ENCODE data around the gene TTLL7. TPM values are rescaled to one million over a fixed set of nuclear protein-coding genes. Genes with fewer than 3 reads are reported as not detected.

TTLL7 gene
- polyA plus RNA-seq, 1 donor from 2014 or later = 88.1 TPM

DNA sequence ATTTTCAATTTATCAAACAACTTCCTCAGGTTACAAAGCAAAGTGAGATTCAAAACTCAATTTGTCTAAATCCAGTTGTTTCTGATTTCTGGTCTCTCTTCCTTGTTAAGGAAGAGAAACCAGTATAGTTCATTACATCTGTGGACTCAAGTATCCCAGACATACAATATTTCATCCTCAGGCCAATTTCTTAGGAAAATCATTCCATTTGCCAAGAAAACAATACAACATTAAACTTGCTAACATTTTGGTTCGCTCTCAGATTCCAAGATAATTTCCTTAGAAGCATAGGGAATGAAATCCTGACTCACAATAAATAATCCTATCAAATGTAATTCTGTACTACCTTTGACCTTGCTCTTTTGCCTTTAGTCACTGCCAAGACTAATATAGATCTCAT lies 11.2 kb upstream of the TTLL7 start:
- no peaks in the 10 kb centered on the region for H3K9me3 ChIP-seq (ENCODE audit: low read length)
- no peaks in the 10 kb centered on the region for H3K79me2 ChIP-seq (replicated peaks; ENCODE audit: insufficient read depth, low read length)
- no peaks in the 10 kb centered on the region for H3K9me2 ChIP-seq (ENCODE audit: insufficient read depth, low read length)
- no peak overlapping the region for H3K27ac ChIP-seq (ENCODE audit: low read length)
- H2AFZ ChIP-seq (ENCODE audit: low read depth, low read length) = no peak overlapping the region
- H3K4me3 ChIP-seq (ENCODE audit: low read length) = no peak overlapping the region
- H3K27me3 ChIP-seq (ENCODE audit: insufficient read depth, low read depth, low read length) = no peaks in the 10 kb centered on the region
- H3K9ac ChIP-seq (ENCODE audit: low read length) = no peak overlapping the region
- TF ChIP-seq, protein P1, sequence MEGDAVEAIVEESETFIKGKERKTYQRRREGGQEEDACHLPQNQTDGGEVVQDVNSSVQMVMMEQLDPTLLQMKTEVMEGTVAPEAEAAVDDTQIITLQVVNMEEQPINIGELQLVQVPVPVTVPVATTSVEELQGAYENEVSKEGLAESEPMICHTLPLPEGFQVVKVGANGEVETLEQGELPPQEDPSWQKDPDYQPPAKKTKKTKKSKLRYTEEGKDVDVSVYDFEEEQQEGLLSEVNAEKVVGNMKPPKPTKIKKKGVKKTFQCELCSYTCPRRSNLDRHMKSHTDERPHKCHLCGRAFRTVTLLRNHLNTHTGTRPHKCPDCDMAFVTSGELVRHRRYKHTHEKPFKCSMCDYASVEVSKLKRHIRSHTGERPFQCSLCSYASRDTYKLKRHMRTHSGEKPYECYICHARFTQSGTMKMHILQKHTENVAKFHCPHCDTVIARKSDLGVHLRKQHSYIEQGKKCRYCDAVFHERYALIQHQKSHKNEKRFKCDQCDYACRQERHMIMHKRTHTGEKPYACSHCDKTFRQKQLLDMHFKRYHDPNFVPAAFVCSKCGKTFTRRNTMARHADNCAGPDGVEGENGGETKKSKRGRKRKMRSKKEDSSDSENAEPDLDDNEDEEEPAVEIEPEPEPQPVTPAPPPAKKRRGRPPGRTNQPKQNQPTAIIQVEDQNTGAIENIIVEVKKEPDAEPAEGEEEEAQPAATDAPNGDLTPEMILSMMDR (IDR thresholded peaks at IDR 0.05; ENCODE audit: poor library complexity, severe bottlenecking) = no peak
- no peak for TF ChIP-seq POLR2AphosphoS5 (IDR thresholded peaks at IDR 0.05)
- no peak for TF ChIP-seq RAD21 (conservative IDR thresholded peaks at IDR 0.05)
- no peaks in the 10 kb centered on the region for H3F3A ChIP-seq (ENCODE audit: insufficient read depth, low read length, poor library complexity, severe bottlenecking)
- no peaks in the 10 kb centered on the region for H3K36me3 ChIP-seq (ENCODE audit: insufficient read depth, low read length)
- H4K20me1 ChIP-seq (ENCODE audit: insufficient read depth) = no peaks in the 10 kb centered on the region
- H3K4me2 ChIP-seq (ENCODE audit: low read length) = no peak overlapping the region

DNA sequence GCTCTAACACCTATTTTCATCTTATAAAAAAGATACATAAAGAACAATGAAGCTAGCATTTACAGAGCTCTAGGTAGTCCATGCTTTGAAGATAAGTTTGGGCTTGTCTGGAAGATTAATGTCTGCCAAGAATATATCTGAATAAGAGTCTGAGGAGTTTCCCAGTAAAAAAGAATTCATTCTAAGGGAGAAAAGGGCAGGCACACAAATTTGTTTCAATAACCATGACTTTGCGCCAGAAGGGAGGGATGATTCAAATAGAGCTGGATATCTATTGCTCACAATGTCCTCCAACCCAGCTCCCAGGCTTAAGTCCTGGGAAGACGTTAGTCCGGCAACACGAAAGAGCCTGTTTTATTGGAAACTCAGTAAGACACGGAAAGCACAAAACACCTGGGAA lies 9.7 kb upstream of the TTLL7 start:
- H4K20me1 ChIP-seq (ENCODE audit: insufficient read depth) = no peaks in the 10 kb centered on the region
- no peaks in the 10 kb centered on the region for H3K36me3 ChIP-seq (ENCODE audit: insufficient read depth, low read length)
- H3K79me2 ChIP-seq (replicated peaks; ENCODE audit: insufficient read depth, low read length) = no peaks in the 10 kb centered on the region
- no peaks in the 10 kb centered on the region for H3K27me3 ChIP-seq (ENCODE audit: insufficient read depth, low read depth, low read length)
- no peak overlapping the region for H2AFZ ChIP-seq (ENCODE audit: low read depth, low read length)
- H3F3A ChIP-seq (ENCODE audit: insufficient read depth, low read length, poor library complexity, severe bottlenecking) = no peaks in the 10 kb centered on the region
- no peak overlapping the region for H3K9ac ChIP-seq (ENCODE audit: low read length)
- no peaks in the 10 kb centered on the region for H3K9me3 ChIP-seq (ENCODE audit: low read length)
- no peaks in the 10 kb centered on the region for H3K9me2 ChIP-seq (ENCODE audit: insufficient read depth, low read length)
- H3K4me2 ChIP-seq (ENCODE audit: low read length) = no peak overlapping the region
- H3K27ac ChIP-seq (ENCODE audit: low read length) = no peak overlapping the region
- TF ChIP-seq SMC3 (conservative IDR thresholded peaks at IDR 0.05; ENCODE audit: poor library complexity) = no peak
- no peak for TF ChIP-seq RAD21 (conservative IDR thresholded peaks at IDR 0.05)
- TF ChIP-seq TAF1 (IDR thresholded peaks at IDR 0.05; ENCODE audit: low read depth) = no peak
- no peak for TF ChIP-seq POLR2AphosphoS5 (IDR thresholded peaks at IDR 0.05)
- no peak for TF ChIP-seq EP300 (conservative IDR thresholded peaks at IDR 0.05; ENCODE audit: poor library complexity, severe bottlenecking)
- TF ChIP-seq, protein P2, sequence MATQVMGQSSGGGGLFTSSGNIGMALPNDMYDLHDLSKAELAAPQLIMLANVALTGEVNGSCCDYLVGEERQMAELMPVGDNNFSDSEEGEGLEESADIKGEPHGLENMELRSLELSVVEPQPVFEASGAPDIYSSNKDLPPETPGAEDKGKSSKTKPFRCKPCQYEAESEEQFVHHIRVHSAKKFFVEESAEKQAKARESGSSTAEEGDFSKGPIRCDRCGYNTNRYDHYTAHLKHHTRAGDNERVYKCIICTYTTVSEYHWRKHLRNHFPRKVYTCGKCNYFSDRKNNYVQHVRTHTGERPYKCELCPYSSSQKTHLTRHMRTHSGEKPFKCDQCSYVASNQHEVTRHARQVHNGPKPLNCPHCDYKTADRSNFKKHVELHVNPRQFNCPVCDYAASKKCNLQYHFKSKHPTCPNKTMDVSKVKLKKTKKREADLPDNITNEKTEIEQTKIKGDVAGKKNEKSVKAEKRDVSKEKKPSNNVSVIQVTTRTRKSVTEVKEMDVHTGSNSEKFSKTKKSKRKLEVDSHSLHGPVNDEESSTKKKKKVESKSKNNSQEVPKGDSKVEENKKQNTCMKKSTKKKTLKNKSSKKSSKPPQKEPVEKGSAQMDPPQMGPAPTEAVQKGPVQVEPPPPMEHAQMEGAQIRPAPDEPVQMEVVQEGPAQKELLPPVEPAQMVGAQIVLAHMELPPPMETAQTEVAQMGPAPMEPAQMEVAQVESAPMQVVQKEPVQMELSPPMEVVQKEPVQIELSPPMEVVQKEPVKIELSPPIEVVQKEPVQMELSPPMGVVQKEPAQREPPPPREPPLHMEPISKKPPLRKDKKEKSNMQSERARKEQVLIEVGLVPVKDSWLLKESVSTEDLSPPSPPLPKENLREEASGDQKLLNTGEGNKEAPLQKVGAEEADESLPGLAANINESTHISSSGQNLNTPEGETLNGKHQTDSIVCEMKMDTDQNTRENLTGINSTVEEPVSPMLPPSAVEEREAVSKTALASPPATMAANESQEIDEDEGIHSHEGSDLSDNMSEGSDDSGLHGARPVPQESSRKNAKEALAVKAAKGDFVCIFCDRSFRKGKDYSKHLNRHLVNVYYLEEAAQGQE (IDR thresholded peaks at IDR 0.05; ENCODE audit: borderline replicate concordance) = no peak
- no peak for TF ChIP-seq MXI1 (conservative IDR thresholded peaks at IDR 0.05; ENCODE audit: poor library complexity, severe bottlenecking)
- TF ChIP-seq, protein P1 (IDR thresholded peaks at IDR 0.05; ENCODE audit: poor library complexity, severe bottlenecking) = no peak
- no peak for TF ChIP-seq EZH2 (IDR thresholded peaks at IDR 0.05; ENCODE audit: borderline replicate concordance, insufficient read depth, low read length, poor library complexity, severe bottlenecking)
- no peak overlapping the region for H3K4me3 ChIP-seq (ENCODE audit: low read length)
